RWPE2 (cell line): Measurements from ENCODE around the gene RIMBP2.

Experiments used
- ATAC-seq: fragments of 200-7000 bp; cut with Tn5 transposase; 3 replicates; pipeline ENCODE4 v1.9.1; 2021; ENCODE audit warnings: low read depth
- DNase-seq: peaks from one replicate; pipeline ENCODE4 v3.0.0-alpha.2; 2020; ENCODE audit warnings: low spot score
- H3K27ac ChIP-seq: fragments of 450-650 bp; 2 replicates; pipeline ENCODE4 v1.5.1; 2017; ENCODE audit warnings: mild to moderate bottlenecking; ENCODE audit not compliant: poor library complexity, severe bottlenecking
- H3K27me3 ChIP-seq: fragments of 250-450 bp; sonication (Bioruptor Pico); 2 replicates; pipeline ENCODE4 v1.5.1; 2021; ENCODE audit warnings: mild to moderate bottlenecking, moderate library complexity; ENCODE audit not compliant: insufficient read depth, poor library complexity, severe bottlenecking
- H3K36me3 ChIP-seq: fragments of 250-450 bp; sonication (Bioruptor Pico); 2 replicates; pipeline ENCODE4 v1.5.1; 2020; ENCODE audit warnings: low read depth, mild to moderate bottlenecking, moderate library complexity
- H3K4me1 ChIP-seq: fragments of 250-450 bp; sonication (Bioruptor Pico); 2 replicates; pipeline ENCODE4 v1.5.1; 2021; ENCODE audit warnings: mild to moderate bottlenecking, moderate library complexity; ENCODE audit not compliant: insufficient read depth, poor library complexity, severe bottlenecking
- H3K4me3 ChIP-seq: fragments of 250-450 bp; sonication (Bioruptor Pico); 2 replicates; pipeline ENCODE4 v1.5.1; 2021; ENCODE audit warnings: mild to moderate bottlenecking, moderate library complexity; ENCODE audit not compliant: severe bottlenecking
- H3K9me3 ChIP-seq: fragments of 250-450 bp; sonication (Bioruptor Pico); 2 replicates; pipeline ENCODE4 v1.5.1; 2021; ENCODE audit warnings: mild to moderate bottlenecking, moderate library complexity; ENCODE audit not compliant: severe bottlenecking
- TF ChIP-seq, protein P1 (sequence below): fragments of 450-650 bp; IDR thresholded peaks from one replicate; pipeline ENCODE4 v1.5.1; 2017; ENCODE audit warnings: mild to moderate bottlenecking, moderate library complexity; ENCODE audit not compliant: poor library complexity, severe bottlenecking

Gene RIMBP2

DNA sequence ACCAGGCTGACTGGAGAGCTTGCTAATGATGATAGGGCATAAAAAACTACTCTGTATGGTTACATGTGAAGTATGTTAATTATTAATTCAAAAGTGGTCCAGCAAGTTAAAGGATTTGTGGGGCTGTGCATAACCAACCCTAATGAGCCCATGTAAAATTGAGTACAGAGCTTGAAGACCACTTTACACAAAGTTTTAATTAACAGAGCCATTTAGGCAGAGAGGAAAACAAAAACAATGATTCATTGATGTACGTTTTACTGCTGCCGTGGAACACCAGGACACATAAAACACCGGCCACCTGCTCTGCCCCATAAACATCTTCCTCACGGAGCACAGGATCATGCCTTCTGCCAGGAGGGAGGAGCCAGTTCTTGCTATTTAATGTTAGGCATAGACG is 83.5 kb downstream of the RIMBP2 start:
- DNase-seq (no peak), ATAC-seq (no peak)
- Histone ChIP-seq H3K4me1 (no peaks in the 10 kb centered on the region), H3K4me3 (no peak overlapping the region), H3K27ac (no peak overlapping the region), H3K9me3 (no peaks in the 10 kb centered on the region), H3K36me3 (no peaks in the 10 kb centered on the region), H3K27me3 (peaks cover 32% of the 10 kb centered on the region)
- TF ChIP-seq, protein P1, sequence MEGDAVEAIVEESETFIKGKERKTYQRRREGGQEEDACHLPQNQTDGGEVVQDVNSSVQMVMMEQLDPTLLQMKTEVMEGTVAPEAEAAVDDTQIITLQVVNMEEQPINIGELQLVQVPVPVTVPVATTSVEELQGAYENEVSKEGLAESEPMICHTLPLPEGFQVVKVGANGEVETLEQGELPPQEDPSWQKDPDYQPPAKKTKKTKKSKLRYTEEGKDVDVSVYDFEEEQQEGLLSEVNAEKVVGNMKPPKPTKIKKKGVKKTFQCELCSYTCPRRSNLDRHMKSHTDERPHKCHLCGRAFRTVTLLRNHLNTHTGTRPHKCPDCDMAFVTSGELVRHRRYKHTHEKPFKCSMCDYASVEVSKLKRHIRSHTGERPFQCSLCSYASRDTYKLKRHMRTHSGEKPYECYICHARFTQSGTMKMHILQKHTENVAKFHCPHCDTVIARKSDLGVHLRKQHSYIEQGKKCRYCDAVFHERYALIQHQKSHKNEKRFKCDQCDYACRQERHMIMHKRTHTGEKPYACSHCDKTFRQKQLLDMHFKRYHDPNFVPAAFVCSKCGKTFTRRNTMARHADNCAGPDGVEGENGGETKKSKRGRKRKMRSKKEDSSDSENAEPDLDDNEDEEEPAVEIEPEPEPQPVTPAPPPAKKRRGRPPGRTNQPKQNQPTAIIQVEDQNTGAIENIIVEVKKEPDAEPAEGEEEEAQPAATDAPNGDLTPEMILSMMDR: no peak

DNA sequence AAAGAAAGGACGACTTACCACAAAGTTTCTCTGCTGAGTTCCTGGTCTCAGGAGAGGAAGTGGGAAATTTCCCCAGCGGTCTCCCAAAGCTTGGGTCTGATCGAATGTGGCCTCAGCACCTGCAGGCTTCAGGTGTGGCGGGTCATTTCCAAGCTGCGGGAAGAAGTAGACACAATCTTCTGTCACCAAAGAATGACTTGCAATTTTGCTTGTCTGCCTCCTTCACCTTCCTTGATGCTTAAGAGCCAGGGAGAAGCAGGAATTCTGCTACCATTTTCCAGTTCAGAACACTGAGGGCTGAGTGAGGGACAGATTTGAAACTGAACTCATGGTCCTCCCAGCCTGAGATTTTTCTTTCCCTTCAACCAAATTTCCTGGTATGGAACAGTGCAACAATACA is 87.8 kb downstream of the RIMBP2 start:
- Histone ChIP-seq H3K4me3 (no peak overlapping the region), H3K4me1 (no peaks in the 10 kb centered on the region), H3K27me3 (peaks cover 16% of the 10 kb centered on the region), H3K36me3 (no peaks in the 10 kb centered on the region), H3K9me3 (no peaks in the 10 kb centered on the region), H3K27ac (no peak overlapping the region)
- ATAC-seq (no peak), DNase-seq (no peak)
- TF ChIP-seq, protein P1: no peak

DNA sequence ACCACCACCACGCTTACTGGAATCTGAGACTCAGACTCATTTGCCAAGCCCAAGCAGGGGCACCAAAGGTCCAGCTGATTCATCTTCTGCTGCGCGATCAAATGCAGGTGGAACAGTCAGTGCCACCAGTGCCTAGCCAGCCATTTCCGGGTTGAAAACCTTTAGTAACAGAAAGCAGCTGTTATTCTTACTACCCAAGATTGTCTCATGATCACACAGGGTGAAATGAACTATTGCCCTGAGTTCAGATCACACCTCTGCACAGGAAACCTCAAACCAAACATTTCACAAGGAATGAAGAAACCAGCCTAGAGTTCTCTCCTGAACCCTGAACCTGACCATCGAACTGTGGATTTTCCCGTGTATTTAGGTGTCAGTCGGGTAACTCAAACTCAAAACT is 88.9 kb downstream of the RIMBP2 start:
- peaks cover 6% of the 10 kb centered on the region for H3K27me3 ChIP-seq
- H3K4me3 ChIP-seq: no peak overlapping the region
- no peaks in the 10 kb centered on the region for H3K4me1 ChIP-seq
- DNase-seq: no peak
- no peak overlapping the region for H3K27ac ChIP-seq
- ATAC-seq: no peak
- H3K36me3 ChIP-seq: no peaks in the 10 kb centered on the region
- no peaks in the 10 kb centered on the region for H3K9me3 ChIP-seq
- TF ChIP-seq, protein P1: no peak

DNA sequence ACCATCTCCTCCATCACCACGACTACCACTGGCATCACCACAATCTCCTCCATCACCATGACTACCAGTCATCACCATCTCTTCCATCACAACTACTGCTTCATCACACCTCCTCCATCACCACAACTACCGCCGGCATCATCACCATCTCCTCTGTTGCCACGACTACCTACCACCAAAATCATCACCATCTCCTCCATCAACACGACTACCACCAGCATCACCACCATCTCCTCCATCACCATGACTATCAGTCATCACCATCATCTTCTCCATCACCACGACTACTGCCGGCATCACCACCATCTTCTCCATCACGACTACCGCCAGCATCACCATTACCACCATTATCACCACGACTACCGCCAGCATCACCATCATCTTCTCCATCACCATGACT is 89.5 kb downstream of the RIMBP2 start:
- no peak for ATAC-seq
- H3K27me3 ChIP-seq: no peaks in the 10 kb centered on the region
- no peak overlapping the region for H3K4me3 ChIP-seq
- DNase-seq: no peak
- no peaks in the 10 kb centered on the region for H3K4me1 ChIP-seq
- H3K9me3 ChIP-seq: no peaks in the 10 kb centered on the region
- TF ChIP-seq, protein P1: no peak
- H3K36me3 ChIP-seq: no peaks in the 10 kb centered on the region
- H3K27ac ChIP-seq: no peak overlapping the region

DNA sequence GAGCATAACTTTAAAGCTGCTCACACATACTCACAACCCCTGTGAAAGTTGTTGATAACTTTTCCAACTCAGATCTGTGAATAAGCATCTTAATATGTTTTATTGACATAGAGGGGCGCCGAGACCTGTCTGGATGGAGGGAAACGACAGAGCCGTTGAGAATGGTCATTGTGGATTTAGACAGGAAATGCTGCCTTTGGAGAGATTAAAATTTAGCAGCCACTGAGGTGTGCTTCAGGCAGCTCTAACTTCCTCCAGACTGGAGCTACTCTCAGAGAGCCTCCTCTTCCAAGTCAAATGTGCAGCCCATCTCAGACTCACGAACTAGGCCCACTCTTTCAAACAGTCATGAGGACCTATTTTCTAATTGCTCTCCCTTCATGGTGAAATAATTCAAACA is 90.9 kb downstream of the RIMBP2 start:
- H3K4me1 ChIP-seq: no peaks in the 10 kb centered on the region
- TF ChIP-seq, protein P1: no peak
- no peak overlapping the region for H3K4me3 ChIP-seq
- ATAC-seq (no peak), DNase-seq (no peak)
- no peaks in the 10 kb centered on the region for H3K9me3 ChIP-seq
- no peaks in the 10 kb centered on the region for H3K27me3 ChIP-seq
- no peaks in the 10 kb centered on the region for H3K36me3 ChIP-seq
- no peak overlapping the region for H3K27ac ChIP-seq
